Suprapubic skin (tissue), 3 donors: ENCODE measurements around the gene TARS2.

ENCODE experiments used
- CTCF ChIP-seq, 2 donors: fragments of 200-600 bp in 1 of 2; fragments of 450-650 bp in 1 of 2; sonication (generic) in 1 of 2; IDR thresholded peaks; one replicate each; pipeline ENCODE4 v1.5.1; 2016 to 2019; ENCODE audit warnings: antibody characterized with exemption in 2 of 2, mild to moderate bottlenecking in 1 of 2, moderate library complexity in 1 of 2
- POLR2A ChIP-seq, 2 donors: fragments of 450-650 bp; IDR thresholded peaks; one replicate each; pipeline ENCODE4 v1.6.1; 2017; ENCODE audit warnings: antibody characterized with exemption in 2 of 2, mild to moderate bottlenecking in 2 of 2, moderate library complexity in 2 of 2

- no peak for TF ChIP-seq CTCF (IDR thresholded peaks at IDR 0.05)
- no peak for TF ChIP-seq POLR2A (IDR thresholded peaks at IDR 0.05)
These were observed 29.4 kb downstream of the TARS2 start for GRCh38 chr1:150516616-150517015.
